ENCODE results near the gene CBX5. TPM values are rescaled to one million over a fixed set of nuclear protein-coding genes. Genes with fewer than 3 reads are reported as not detected.

Gene CBX5
- total RNA-seq, 1 donor from 2014 or later, result 288 TPM

DNA sequence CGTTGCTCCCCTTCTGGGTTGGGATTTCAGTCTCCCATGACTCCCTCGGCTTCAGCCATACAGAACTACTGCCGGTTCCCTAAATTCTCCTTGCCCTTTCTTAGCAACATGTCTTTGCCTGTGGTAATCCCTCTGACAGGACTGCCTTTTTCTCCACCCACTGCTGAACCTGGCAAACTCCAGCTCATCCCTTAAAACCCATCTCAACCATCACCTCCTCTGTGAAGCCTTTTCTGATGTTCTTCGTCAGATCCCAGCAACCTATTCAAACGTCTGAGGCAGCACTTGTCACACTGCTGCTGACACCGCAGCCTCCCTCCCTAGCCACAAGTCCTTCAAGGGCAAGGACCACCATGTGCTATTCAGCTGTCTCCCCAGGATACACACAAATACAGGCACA lies 80.9 kb downstream of the CBX5 start:
- no peaks in the 10 kb centered on the region for H3K79me2 ChIP-seq (ENCODE audit: low read depth)
- no peak for DNase-seq (ENCODE audit: low spot score)
- H2AFZ ChIP-seq (replicated peaks), result no peak overlapping the region
- Mint-ChIP-seq H3K27me3 (ENCODE audit: insufficient read depth, low read depth) (peaks cover 74% of the 10 kb centered on the region), H3K27ac (no peak overlapping the region), H3K36me3 (no peaks in the 10 kb centered on the region), H3K4me1 (no peaks in the 10 kb centered on the region), H3K9me3 (no peaks in the 10 kb centered on the region), H3K4me3 (no peak overlapping the region)
- no peaks in the 10 kb centered on the region for H3K36me3 ChIP-seq
- H3K9me3 ChIP-seq (ENCODE audit: low read depth), result no peaks in the 10 kb centered on the region
- H4K20me1 ChIP-seq (ENCODE audit: low read depth), result peaks cover 2% of the 10 kb centered on the region
- H3K4me3 ChIP-seq, result no peak overlapping the region
- H3K27ac ChIP-seq, result no peak overlapping the region
- no peak overlapping the region for H3K9ac ChIP-seq
- H3K4me2 ChIP-seq, result no peak overlapping the region
- H3F3A ChIP-seq (ENCODE audit: low read depth), result no peaks in the 10 kb centered on the region
- H3K27me3 ChIP-seq, result peaks cover 100% of the 10 kb centered on the region
- H3K4me1 ChIP-seq, result no peaks in the 10 kb centered on the region
- TF ChIP-seq EZH2phosphoT487 (IDR thresholded peaks at IDR 0.05) (no peak), EZH2 (IDR thresholded peaks at IDR 0.05) (no peak)
- TF ChIP-seq, protein P1, sequence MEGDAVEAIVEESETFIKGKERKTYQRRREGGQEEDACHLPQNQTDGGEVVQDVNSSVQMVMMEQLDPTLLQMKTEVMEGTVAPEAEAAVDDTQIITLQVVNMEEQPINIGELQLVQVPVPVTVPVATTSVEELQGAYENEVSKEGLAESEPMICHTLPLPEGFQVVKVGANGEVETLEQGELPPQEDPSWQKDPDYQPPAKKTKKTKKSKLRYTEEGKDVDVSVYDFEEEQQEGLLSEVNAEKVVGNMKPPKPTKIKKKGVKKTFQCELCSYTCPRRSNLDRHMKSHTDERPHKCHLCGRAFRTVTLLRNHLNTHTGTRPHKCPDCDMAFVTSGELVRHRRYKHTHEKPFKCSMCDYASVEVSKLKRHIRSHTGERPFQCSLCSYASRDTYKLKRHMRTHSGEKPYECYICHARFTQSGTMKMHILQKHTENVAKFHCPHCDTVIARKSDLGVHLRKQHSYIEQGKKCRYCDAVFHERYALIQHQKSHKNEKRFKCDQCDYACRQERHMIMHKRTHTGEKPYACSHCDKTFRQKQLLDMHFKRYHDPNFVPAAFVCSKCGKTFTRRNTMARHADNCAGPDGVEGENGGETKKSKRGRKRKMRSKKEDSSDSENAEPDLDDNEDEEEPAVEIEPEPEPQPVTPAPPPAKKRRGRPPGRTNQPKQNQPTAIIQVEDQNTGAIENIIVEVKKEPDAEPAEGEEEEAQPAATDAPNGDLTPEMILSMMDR (IDR thresholded peaks at IDR 0.05), result no peak

DNA sequence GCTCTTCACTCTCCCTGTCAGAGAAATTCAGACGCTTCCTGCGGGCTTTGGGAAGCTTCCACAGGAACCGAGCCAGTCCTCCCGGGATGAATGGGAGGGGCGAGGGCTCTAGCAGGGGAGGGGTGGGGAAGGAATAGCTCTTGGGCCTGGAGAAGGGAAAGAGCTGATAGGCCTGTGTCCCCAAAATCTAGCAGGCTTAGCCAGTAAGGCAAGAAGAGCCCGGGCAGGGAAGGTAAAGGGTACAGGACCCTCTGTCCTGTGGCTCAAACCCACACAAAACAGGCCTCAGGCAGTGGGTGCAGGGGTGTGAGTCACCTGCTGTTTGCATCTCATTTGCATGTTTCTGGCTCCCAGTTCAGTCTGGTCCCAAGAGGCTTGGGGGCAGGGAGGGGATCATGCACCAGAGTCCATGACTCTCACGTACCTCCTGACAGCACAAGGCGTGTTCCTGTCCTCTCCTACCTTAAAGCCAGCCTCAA lies 82.5 kb downstream of the CBX5 start:
- Histone ChIP-seq H4K20me1 (ENCODE audit: low read depth) (peaks cover 2% of the 10 kb centered on the region), H3K4me1 (no peaks in the 10 kb centered on the region), H3K79me2 (ENCODE audit: low read depth) (no peaks in the 10 kb centered on the region), H3K4me3 (no peak overlapping the region), H3K9ac (no peak overlapping the region), H3K27me3 (peaks cover 100% of the 10 kb centered on the region), H3K4me2 (no peak overlapping the region), H3K36me3 (no peaks in the 10 kb centered on the region), H3K9me3 (ENCODE audit: low read depth) (no peaks in the 10 kb centered on the region), H2AFZ (replicated peaks) (peak overlapping the region; percentile 66), H3F3A (ENCODE audit: low read depth) (no peaks in the 10 kb centered on the region), H3K27ac (no peak overlapping the region)
- Mint-ChIP-seq H3K4me1 (no peaks in the 10 kb centered on the region), H3K9me3 (no peaks in the 10 kb centered on the region), H3K4me3 (no peak overlapping the region), H3K27me3 (ENCODE audit: insufficient read depth, low read depth) (peaks cover 77% of the 10 kb centered on the region), H3K27ac (no peak overlapping the region), H3K36me3 (no peaks in the 10 kb centered on the region)
- no peak for DNase-seq (ENCODE audit: low spot score)
- TF ChIP-seq EZH2phosphoT487 (IDR thresholded peaks at IDR 0.05) (no peak), EZH2 (IDR thresholded peaks at IDR 0.05) (no peak)
- TF ChIP-seq, protein P1 (IDR thresholded peaks at IDR 0.05), result no peak

GRCh38 chr12:54197010-54197409 lies 82.9 kb downstream of the CBX5 start:
- no peaks in the 10 kb centered on the region for H3K36me3 ChIP-seq
- no peaks in the 10 kb centered on the region for H3K4me1 Mint-ChIP-seq
- peaks cover 77% of the 10 kb centered on the region for H3K27me3 Mint-ChIP-seq (ENCODE audit: insufficient read depth, low read depth)
- H3K27ac ChIP-seq, result no peak overlapping the region
- no peaks in the 10 kb centered on the region for H3K4me1 ChIP-seq
- no peak overlapping the region for H3K27ac Mint-ChIP-seq
- DNase-seq (ENCODE audit: low spot score), result peak; percentile 39
- no peaks in the 10 kb centered on the region for H3K9me3 ChIP-seq (ENCODE audit: low read depth)
- no peaks in the 10 kb centered on the region for H3F3A ChIP-seq (ENCODE audit: low read depth)
- H3K9ac ChIP-seq, result no peak overlapping the region
- H3K4me2 ChIP-seq, result no peak overlapping the region
- H2AFZ ChIP-seq (replicated peaks), result peak overlapping the region; percentile 66
- peaks cover 100% of the 10 kb centered on the region for H3K27me3 ChIP-seq
- peaks cover 2% of the 10 kb centered on the region for H4K20me1 ChIP-seq (ENCODE audit: low read depth)
- no peaks in the 10 kb centered on the region for H3K36me3 Mint-ChIP-seq
- TF ChIP-seq EZH2 (IDR thresholded peaks at IDR 0.05) (no peak), EZH2phosphoT487 (IDR thresholded peaks at IDR 0.05) (no peak)
- TF ChIP-seq, protein P1 (IDR thresholded peaks at IDR 0.05), result no peak
- no peak overlapping the region for H3K4me3 ChIP-seq
- no peak overlapping the region for H3K4me3 Mint-ChIP-seq
- no peaks in the 10 kb centered on the region for H3K79me2 ChIP-seq (ENCODE audit: low read depth)
- H3K9me3 Mint-ChIP-seq, result no peaks in the 10 kb centered on the region

All from neural progenitor cell (in vitro differentiated cells).